GM18507 (cell line): Measurements from ENCODE around the gene WDR7.

ENCODE experiments used
- DNase-seq: peaks from one replicate; pipeline ENCODE4 v3.0.0; 2011; ENCODE audit warnings: low read depth; ENCODE audit not compliant: insufficient read length; ENCODE audit errors: extremely low spot score
- FAIRE-seq: peaks from 2 replicates; lab custom pipeline; 2011; peaks lifted over from hg19 to GRCh38; lab: Jason Lieb, UNC

The WDR7 gene

DNA sequence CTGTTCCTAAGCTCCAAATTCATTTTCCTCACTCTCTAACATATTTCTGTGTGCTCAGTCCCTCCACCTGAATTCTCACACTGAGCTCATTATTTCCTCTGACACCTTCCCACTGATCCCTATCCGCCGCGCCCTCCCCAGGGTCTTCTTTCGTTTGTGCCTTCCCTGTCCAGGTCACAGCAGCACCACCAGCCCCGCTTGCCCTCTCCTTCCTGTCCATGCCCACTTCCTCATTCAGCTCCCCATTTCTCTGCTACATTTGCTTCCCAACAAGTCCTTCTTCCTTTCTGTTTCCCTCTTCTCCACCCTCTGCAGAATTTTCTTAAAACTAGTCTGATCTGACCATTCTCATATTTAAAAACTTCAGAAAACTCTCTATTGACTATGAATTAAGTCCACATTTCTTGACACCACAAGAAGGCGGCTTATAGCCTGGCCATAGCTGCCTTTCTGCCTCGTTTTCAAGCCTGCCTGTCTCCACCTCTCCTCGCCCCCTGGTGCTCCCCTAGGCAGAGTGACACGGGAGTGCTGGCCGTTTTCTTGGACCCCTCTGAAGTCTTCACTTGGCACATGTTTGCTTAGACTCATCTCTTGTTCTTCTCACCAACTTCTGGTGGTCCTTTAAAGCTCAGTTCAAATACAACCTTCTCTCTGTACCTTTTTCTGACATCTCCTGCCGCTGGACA is 357.0 kb downstream of the WDR7 start:
- FAIRE-seq = peak; percentile 5
- DNase-seq = no peak

DNA sequence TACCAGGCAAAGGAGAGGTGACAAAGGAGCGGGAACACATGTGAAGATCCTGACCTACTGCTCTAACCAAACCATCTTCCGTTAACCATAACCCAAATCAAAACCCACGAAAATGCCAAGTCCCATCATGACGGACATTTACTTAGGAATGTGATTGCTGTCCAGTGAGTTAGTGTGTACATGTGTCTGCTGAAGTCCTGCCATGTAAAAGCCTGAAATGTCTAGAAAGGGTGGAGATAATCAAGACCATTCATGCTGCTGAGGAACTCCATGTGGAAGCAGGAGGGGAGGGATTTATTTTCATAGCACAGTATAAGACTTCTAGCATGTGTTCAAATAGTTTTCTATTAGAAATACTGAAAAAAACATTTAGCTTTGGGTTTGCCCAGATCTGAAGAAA is 358.7 kb downstream of the WDR7 start:
- DNase-seq (no peak), FAIRE-seq (no peak)

DNA sequence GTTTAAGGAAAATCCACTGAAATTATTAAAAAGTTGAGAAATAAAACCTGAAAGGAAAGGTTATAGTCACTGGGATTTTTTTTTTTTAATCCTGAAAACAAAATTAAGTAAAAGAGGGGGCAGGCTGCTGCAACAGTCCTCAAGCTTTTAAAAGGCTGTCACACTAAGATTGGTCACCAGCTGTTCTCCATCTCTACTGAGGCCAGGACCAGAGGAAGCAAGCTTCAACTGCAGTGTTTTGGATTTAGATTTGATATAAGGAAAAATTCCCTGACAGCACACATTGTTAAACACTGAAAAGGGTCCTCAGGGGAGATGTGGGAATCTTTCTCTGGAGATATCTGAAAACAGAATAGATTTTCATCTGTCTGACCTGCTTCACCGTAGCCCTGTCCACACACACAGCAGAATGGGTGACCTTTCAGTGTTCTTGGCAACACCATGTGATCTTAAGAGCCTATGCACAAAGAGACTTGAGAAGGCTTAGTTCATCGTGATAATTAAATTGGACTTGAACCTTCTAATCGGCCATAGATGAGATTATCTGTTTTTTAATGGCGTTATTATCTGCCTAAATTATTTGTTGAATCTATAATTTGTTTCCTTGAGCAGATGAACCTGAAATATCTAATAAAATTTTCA is 363.7 kb downstream of the WDR7 start:
- DNase-seq (no peak), FAIRE-seq (no peak)

DNA sequence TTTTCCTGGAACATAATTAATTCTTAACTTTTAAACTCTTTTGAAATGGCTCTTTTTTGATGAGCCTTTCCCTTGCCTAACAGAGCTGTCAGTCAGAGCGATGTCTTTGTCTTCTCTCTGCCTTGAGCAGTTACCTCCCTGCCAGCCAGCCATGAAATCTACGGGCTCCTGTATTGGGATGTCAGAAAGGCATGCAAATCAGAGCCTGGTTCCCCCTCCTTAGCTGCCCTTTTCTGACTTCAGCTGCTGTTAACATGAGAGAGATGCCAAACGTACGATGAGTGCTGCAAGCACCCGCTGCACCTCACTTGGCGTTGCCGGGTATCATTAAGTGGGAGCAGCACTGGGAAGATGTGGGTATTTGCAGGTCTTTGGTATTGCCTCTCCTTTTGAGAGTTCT is 364.3 kb downstream of the WDR7 start:
- no peak for DNase-seq
- no peak for FAIRE-seq

DNA sequence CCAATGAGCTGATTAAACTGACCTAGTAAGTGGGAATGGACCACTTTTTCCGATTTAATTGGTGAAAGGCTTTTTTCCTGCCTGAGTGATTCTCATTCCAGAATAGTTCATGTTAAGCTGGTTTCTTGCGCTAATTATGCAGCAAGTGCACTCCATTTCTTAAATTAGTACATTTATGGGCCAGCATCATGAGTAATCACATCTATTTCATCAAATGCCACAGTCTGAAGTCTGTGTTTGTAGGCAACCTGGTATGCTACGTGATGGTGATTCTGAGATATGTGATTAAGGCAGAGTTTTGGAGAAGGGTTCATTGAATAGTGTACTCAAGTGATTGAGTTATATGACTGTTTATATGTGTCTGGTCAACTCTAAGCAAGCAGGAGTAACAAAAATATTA is 367.7 kb downstream of the WDR7 start:
- DNase-seq = no peak
- FAIRE-seq = no peak

DNA sequence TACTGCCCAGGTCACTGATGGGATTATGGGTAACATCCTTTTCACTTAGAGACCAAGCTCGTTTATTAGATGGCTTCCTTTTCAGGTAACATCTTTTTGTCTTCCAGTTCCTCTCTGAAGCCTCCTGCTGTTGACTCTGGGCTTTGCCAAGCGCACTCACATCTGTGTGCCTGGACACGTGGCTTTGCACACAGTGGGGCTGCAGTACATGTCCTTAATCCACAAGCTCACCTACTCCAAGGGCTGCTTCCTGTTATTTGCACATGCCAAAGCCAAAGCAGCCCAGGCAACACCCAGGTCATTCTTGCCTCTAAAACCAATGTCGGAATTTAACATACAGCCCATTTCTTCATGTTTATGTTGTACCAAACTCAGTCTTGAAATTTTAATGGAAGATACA is 371.6 kb downstream of the WDR7 start:
- DNase-seq = no peak
- no peak for FAIRE-seq

DNA sequence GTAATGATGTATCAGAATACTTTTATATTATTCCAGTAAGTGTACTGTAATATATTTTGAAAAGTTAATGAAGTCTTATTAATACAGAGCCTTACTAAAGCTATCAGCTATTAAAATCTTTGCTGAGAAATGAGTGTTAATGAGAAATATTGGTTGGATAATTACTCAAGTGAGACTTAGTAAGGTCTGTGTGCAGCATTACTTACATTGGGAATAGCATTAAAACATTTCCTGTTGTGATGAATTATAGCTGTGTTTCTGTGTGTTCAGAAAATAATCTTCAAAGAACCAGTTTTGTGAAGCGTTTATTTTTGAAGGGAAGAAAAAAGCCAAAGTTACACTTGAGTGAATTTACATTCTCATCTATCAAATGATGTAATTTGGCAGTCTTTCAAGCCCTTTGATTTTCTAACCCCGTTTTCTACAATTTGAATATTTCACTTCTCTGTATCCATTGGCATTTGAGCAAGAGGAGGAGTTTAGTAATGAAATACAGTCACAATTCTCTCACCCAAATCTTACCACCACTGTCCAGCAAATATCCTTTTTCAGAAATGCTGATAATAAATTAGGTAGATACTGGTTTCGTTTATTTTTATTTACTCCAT is 372.2 kb downstream of the WDR7 start:
- DNase-seq = no peak
- FAIRE-seq = peak; percentile 83

DNA sequence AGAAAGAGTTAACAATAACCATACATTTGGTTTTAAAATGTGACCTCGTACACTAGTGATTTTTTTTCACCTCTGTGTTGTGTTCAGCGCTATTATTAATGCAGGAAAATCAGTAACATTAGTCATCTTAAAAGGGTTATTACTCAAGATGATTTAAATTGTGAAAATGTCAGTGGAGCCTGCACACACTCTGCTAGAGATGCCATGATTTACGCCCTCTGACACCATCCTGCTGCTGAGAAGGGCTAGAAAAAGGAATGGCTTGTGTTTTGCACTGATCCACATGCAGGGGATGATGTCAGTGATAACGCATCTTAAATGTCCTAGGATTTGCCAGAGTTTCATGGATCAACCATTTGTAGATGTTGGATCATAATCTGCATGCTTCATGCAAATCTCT is 374.4 kb downstream of the WDR7 start:
- FAIRE-seq (no peak), DNase-seq (no peak)

DNA sequence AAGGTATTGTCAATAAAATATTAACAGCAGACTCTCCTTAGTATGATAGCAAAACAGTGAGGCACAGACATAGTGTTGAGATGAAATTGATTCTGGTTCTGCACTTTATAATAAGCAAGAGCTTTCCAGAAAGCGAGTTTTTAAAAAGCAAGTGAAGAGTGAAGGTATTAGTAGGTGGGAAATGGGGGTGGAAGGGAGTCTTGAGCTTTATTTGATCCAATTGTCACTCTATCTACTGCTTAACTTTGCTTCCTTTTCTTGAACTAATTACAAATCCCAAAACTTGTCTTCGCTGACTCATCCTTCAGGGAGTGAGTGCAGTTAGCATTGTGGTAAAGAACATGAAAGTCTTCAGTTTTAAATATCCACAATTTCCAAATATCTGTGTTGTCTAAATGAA is 375.2 kb downstream of the WDR7 start:
- DNase-seq (no peak), FAIRE-seq (no peak)

DNA sequence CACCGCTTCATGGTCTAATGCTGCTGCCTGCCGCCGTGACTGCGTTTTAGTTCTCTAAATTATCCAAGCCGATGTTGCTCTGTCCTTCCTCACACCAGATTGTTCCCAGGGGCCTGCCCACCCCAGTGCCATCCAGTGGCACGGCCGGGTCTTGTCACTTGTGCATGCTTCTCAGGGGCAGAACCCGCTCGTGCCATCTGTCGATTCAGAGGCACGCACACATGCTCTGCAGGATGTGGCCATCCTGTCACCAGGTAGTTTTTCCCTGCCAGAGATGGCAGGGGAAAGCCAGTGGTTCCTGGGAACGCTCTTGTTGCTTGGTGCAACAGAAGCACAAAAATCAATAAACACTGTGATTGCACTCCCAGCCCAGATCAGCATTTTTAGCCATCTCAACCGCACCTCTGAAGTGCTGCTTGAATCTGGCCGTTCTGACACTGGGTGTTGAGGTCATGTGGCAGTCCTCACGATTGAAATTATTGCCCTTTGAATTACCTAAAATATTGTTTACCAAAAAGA is 376.1 kb downstream of the WDR7 start:
- FAIRE-seq = no peak

DNA sequence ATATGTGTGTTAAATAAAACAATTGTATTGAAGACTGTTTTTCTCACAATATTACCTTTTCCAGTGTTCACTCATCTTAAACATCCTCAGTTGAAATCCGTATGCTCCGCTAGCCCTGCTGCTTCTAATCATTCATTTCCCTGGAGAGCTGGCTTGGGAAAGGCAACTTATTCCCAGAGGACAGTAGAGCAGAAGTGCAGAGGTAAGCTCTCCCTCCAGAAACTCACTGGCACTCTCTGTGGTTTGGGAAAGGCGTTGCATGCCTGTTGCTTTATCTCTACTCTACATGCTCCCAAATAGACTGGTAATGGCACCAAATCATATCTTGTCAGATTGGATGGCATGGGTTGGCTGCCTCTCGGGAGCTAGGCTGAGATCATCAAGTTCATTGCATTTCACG is 378.6 kb downstream of the WDR7 start:
- DNase-seq (no peak), FAIRE-seq (no peak)

More for the DNA sequence above, 376.1 kb downstream of the WDR7 start:
- no peak for DNase-seq

DNA sequence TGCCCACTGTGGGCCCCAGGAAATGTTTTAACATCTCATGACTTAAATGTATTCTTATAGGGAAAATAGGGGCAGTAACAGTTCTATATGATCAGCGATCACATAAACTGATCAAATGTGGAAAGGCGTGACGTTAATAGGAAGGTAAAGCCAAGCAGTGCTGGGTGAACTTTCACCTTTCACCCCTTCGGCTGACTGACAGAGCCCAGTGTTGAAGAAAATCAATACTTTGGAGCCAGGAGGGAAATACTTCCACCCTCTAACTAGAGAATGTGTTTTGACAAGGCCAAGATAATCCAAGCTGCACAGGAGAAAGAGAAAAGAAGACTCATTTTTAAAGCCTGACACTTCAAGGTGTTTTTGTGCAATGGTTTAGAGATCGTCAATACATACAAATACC is 379.3 kb downstream of the WDR7 start:
- DNase-seq (no peak), FAIRE-seq (no peak)

DNA sequence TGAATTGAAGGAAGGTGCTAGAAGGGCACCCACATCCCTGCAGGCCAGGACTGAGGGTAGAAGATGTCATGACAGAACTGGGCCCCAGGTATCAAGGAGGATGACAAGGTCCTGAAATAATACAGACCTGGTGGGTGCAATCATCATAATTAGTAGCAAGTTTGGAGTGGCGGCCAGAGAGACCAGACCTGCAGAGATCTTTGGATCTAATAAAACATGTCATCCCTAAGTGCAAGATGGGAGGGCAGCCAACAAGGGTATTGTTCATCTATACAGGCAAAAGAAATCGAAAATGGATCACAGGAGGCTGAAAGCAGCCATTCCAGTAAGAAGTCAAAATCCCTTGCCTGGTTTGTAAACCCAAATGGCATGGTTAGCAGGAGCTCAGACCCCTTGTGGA is 384.4 kb downstream of the WDR7 start:
- FAIRE-seq (no peak), DNase-seq (no peak)

DNA sequence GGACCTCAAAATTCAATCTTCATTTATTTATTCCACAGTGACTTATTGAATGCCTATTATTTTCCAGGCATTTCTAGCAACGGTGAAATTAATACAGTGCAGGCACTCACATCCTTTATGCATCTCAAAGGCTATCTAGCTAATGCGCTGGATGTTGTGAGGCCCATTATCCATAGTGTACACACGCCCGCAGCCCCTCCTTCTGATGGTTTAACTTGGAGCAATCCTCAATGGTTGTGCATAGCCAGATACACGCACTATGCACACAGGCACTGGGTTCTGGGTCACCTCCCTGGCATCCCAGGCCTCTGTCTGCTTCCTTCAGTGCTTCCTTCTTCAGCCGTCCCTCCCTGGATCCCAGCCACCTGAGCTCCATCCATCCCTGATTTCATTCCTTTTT is 387.2 kb downstream of the WDR7 start:
- FAIRE-seq = no peak
- DNase-seq = no peak

DNA sequence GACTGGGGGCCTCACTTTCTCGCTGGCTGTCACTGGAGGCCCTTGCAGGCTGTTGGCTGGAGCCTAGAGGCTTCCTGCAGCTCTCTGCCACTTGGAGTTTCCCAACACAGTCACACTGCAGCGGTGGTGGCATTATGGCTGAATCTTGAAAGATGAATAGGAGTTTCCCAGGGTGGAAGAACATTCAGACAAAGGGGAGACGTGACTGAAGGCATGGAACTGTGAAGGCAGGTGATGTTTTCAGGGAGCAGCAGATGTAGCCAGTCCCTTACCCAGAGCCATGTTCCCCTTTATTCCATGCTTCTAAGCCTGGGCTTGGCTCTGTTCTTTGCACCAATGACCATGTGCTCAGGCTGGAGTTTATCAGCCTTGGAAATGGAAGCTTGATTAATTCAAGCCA is 389.0 kb downstream of the WDR7 start:
- DNase-seq (no peak), FAIRE-seq (no peak)

DNA sequence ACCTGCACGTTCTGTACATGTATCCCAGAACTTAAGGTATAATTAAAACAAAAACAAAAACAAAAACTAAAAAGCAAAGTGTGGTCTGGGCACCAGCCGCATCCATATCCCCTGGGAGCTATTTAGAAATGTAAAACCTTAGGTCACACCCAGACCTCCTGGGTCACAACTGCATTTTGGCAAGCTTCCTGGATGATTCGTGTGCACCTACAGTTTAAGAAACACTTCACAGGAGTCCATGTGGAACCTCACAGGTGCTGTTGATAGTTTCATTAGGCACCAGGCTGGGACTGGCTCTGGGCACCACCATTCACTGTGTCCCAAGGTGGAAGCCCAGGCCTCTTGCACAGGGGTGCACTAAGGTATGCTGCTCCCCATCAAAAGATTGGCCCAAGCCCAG is 392.1 kb downstream of the WDR7 start:
- DNase-seq (no peak), FAIRE-seq (no peak)

DNA sequence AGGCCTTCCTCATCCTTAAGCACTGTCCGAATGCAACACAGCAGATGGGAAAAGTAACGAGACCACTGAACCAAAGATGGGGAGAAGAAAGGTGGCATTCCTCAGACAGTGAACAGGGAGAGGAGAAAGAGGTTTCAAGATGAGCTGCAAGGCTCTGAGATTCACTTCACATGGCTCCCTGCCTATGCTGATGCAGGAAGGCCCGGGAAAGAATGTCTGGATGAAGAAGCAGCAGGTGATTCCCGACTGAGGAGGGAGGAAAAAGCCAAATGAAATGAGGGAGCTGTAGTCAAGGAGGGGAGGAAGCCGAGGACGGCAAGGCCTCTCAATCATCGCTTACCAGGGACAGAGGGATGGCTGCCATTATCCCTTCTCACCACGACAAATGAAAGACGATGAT is 397.2 kb downstream of the WDR7 start:
- DNase-seq (no peak), FAIRE-seq (no peak)

DNA sequence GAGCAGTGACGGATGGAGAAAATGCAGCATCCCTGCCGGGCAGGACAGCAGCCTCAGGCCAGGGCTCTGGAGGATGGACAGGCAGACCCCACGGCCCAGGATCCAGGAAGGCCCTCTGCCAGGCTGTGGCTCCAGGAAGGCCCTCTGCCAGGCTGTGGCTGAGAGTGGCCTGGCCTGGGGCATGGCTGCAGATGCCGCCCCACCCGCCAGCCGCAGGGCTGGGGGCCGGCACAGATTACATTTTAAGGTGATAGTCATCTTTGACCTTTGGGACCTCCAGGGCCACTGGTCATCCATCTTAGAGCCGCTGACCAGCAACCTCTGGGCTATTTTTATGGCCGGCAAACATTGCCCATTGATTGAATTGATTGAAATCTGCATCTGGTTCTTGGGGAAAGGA is 397.7 kb downstream of the WDR7 start:
- DNase-seq (no peak), FAIRE-seq (no peak)

DNA sequence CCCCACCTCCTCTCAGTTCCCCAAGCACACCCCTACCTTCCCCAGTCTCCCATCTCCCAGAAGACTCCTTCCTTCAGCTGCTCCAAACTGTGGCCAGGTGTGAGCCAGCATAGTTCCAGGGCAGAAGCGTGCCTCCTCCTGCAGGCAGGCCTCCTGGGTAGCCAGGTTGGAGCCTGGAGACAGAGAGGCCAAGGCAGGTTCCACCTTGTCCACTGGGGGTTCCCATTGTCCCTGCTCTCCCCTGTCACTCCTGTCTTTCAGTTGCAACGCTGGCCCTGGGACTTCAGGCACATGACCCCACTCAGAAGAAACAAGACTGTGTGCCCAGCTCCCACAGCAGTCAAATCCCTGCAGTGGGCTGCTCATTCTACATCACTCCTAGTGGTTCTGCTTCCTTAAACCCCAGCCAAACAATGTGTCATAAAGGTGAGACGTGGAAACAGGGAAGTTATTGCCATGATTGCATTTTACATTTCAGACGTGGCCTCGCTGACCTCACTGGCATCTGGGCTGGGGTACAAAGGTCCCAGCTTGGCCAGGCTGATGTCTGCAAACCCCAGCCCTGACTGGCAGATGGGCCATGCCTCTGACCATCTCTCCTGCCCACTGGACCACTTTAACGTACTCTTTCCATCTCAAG is 399.3 kb downstream of the WDR7 start:
- no peak for DNase-seq
- no peak for FAIRE-seq

DNA sequence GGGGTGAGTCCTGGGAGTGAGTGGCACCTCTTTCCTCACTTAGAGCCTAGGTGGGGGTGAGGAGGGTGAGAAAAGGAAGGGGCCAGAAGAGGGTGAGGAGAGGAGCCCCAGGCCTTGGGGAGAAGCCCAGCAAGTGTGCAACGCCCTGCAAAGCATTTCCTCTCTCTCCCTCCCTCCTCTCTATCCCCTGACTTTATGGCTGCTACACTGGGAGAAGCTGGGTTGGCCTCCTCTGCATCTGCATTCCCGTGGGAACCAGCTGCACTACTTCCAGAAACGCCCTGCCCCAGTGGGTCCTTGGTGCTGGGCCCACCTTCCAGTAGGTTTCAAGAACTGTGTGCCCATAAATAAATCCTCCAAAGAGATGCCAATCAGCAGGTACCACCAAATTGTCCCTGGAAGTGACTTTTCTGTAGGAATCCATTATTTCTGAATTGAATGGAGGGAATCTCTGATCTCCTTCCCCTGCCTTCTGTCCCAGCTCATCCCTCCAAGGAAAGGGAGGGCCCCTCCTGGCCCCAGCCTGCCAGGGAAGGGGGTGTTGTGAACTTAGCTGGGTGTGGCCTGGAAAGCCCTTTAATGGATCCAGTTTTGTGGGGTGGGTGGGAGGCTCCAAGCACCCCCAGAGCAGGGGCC is 400.0 kb downstream of the WDR7 start:
- FAIRE-seq = no peak
- no peak for DNase-seq
